VCaP (cell line): ENCODE data around the gene ATXN2L.

Experiments
- H3K27ac ChIP-seq: fragments of 450-650 bp; 2 replicates; pipeline ENCODE4 v1.5.1; 2017
- CTCF ChIP-seq: fragments of 450-650 bp; conservative IDR thresholded peaks from 2 replicates; pipeline ENCODE4 v1.5.1; 2017; ENCODE audit warnings: mild to moderate bottlenecking, moderate library complexity

ATXN2L gene

GRCh38 chr16:28834873-28835863, 12.4 kb downstream of the ATXN2L start:
- H3K27ac ChIP-seq = no peak overlapping the region
- TF ChIP-seq CTCF = no peak

- no peak for TF ChIP-seq CTCF
- no peak overlapping the region for H3K27ac ChIP-seq
These were observed 13.3 kb downstream of the ATXN2L start for GRCh38 chr16:28835864-28836760.

- H3K27ac ChIP-seq = no peak overlapping the region
- no peak for TF ChIP-seq CTCF
These were observed 13.9 kb downstream of the ATXN2L start for GRCh38 chr16:28836761-28837064.

GRCh38 chr16:28837672-28838557, 15.1 kb downstream of the ATXN2L start:
- H3K27ac ChIP-seq = no peak overlapping the region

GRCh38 chr16:28838558-28838918, 15.7 kb downstream of the ATXN2L start:
- H3K27ac ChIP-seq = no peak overlapping the region
- no peak for TF ChIP-seq CTCF

More at GRCh38 chr16:28837672-28838557, 15.1 kb downstream of the ATXN2L start:
- no peak for TF ChIP-seq CTCF

- TF ChIP-seq CTCF = no peak
- H3K27ac ChIP-seq = no peak overlapping the region
These were observed 16.3 kb downstream of the ATXN2L start for GRCh38 chr16:28839004-28839639.
